HG02678 (cell line): ENCODE data around the gene ADRA2A.

ENCODE experiments used
- ATAC-seq: cut with Tn5 transposase; IDR thresholded peaks from one replicate; pipeline ENCODE4 v1.9.1; 2021; ENCODE audit warnings: mild to moderate bottlenecking, moderate library complexity; ENCODE audit not compliant: unreplicated experiment

Gene ADRA2A

DNA sequence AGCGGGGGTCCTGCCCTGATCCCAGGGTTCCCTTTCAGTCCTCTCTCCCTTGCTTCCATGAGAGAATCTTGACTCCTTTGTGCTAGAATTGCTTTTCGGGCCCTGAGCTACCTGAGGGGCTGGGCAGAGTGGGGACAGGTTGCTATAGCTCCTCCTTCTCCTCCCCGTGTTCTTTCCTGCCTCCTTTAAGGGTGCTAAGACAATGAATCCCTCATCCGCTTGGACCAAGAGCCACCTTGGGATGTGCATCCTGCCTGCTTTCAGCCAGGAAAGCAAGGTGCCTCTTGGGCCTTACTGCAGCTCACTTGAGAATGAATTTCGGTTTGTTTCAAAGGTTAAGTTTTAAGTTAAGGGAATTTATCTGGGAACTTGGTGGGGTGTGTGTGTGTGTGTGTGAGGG is 53.6 kb downstream of the ADRA2A start:
- no peak for ATAC-seq
